ENCODE results near the gene TRAF5.
"Not testable (repeated sequence)": the region's sequence is repeated elsewhere in the genome, so short reads cannot be mapped to it uniquely, and the experiment has no call there.

TRAF5 gene, protein sequence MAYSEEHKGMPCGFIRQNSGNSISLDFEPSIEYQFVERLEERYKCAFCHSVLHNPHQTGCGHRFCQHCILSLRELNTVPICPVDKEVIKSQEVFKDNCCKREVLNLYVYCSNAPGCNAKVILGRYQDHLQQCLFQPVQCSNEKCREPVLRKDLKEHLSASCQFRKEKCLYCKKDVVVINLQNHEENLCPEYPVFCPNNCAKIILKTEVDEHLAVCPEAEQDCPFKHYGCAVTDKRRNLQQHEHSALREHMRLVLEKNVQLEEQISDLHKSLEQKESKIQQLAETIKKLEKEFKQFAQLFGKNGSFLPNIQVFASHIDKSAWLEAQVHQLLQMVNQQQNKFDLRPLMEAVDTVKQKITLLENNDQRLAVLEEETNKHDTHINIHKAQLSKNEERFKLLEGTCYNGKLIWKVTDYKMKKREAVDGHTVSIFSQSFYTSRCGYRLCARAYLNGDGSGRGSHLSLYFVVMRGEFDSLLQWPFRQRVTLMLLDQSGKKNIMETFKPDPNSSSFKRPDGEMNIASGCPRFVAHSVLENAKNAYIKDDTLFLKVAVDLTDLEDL

DNA sequence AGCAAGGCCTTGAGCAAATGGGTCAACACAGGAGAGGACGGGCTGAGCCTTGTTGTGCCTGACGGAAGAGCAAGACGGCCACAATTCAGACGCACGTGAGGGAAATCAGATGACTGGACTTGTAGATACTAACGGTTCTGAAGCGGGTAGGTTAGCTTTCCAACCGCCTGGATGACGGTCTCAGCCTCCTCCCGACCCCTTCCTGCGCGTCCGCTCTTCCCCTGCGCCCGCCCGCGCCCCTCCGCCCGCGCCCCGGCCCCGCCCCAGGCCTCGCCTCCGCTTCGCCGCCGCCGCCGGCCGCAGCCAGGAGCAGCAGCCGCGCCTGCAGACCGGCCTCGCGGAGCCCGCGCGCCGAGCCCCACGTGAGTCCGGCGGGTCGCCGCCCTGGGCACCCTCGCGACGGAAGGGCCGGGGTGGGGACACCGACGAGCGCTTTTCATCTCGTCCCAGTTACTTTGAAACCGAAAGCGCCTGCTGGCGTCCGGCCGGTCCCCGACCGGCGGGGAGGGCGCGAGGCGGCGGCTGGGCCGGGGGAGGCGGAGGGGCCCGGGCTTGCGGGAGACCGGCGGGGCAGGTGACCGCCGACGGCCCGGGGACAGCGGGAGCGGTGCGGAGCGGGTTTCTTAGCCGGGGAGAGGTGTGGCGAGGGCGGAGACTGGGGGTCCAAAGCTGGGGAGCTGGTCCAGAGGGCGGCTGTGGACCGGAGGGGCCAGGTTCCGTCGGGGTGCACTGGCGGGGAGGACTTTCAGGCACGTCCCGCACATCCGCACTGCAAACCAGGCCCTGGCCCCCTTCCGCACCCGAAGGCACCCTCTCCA, at the start of gene TRAF5:
TRAF5 (plus strand) TSS at position 306 of the 818 bp plus-strand sequence. CDS start 26,407 bp downstream, outside the sequence.
- peak within 1 kb of the TSS; percentile 39 for H3K4me3 ChIP-seq (ENCODE audit: low read depth, low read length)

DNA sequence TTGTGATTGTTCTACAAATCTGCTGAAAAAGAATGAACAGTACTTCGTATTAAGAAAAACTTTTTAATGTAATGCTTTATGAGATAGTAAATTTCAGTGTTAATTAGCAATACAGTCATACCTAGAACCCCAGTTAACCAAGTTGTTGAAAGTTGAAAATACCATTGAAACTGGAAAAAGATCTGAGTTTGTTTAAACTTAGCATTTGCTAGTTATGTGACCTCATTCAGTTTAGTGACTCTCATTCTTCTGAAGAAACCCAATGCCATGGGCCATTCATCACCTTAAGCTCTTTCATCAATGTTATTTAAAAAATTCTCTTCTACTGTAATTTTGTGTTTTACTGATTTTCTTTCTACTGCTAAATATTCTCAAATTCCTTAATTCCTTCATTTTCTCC, 47.3 kb upstream of the TRAF5 start:
- no peak overlapping the region for H3K4me3 ChIP-seq (ENCODE audit: low read depth, low read length)

DNA sequence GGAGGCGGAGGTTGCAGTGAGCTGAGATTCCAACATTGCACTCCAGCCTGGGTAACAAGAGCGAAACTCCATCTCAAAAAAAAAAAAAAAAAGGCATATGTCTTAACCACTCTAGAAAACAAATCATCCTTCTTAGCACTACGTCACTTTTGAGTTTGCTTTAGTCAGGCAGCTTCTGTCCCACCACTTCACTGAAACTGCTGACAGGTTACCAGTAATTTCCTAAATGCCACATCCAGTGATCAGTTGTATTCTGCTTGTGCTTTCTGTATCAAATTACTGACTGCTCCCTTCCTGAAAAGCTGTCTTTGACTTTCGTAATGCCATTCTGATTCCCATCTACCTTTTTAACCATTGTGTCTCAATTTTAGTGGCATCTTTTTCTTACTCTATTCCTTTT, 45.7 kb upstream of the TRAF5 start:
- H3K4me3 ChIP-seq (ENCODE audit: low read depth, low read length), result no peak overlapping the region

DNA sequence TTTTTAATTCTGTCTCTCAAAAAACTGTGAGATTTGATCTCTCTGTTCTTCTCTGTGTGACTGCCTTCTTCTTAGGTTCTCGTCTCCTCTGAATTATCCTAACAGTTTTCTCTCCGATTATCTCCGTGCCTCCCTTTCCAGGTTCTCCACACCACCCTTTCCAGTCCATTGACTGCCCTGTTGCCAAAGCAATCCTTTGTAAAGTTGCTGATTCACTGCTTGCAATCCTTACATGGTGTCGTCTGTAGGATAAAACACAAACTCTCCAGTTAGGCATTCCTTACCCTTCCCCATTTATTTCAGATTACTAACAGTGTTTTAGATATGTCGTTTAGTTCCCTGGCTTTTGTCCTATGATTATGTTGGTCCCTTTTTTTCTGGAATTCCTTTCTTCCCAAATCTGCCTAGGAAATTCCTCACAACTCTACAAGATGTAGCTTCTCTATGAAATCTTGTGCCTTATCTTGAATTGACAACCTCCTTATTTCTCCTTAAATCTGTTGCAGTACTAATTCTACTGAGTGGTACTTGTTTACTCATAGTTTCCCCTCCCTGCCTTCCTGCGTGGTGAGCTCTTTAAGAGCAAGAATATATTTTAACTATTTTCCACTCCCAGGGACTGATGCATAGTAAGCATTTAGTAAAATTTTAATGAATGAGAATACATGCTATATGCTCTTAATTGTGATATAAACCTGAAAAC, 45.2 kb upstream of the TRAF5 start:
- H3K4me3 ChIP-seq (ENCODE audit: low read depth, low read length), result no peak overlapping the region

DNA sequence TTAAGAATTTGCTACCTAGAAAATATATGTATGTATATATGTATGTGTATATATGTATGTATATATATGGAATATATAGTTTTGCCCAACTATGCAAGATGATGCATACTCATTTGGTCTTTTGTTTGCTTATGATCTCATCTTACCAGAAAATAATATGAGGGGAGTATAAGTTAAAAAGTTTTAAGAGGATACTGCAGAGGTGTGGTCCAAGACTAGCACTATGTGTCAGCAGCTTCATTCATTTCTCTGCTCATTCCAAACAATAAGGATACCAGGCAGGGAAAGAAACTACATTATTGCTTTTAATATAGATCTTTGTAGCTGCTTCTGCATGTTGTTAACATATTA, 44.6 kb upstream of the TRAF5 start:
- no peak overlapping the region for H3K4me3 ChIP-seq (ENCODE audit: low read depth, low read length)

DNA sequence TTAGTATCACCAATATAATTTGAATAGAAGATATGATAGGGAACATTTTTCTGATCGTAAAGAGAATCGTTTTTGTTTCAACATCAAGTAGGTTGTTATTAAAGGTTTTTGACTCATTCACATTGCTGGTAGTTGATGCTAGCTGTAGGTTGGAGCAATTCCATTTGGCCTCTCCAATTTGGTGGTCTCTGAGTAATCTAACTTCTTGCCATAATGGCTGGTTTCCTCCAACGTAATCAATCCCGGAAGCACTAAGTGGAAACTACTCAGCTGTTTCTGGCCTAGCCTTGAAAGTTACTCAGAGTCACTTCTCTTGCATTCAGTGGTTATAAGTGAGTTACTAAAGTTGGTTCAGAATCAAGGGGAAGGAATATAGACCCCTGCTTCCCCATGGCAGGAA, 41.4 kb upstream of the TRAF5 start:
- H3K4me3 ChIP-seq (ENCODE audit: low read depth, low read length), result no peak overlapping the region

DNA sequence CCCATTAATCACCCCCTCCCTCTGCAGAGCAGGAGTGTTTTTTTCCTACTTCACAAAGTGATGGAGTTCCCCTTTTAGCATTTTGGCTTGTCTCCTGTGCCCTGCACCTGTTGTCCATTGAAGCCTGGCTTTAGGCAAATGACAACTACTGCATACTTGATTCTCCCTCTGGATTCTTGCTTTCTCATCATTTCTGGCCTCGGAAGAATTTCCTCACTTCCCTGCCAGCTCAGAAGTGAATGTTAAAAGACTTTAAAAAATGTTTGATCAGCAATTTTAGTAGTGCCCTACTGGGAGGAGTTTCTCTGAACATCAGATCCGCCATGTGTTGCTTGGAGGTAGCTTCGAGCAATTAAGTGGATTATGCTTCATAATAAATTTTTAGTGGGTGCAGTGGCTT, 39.4 kb upstream of the TRAF5 start:
- H3K4me3 ChIP-seq (ENCODE audit: low read depth, low read length), result no peak overlapping the region

DNA sequence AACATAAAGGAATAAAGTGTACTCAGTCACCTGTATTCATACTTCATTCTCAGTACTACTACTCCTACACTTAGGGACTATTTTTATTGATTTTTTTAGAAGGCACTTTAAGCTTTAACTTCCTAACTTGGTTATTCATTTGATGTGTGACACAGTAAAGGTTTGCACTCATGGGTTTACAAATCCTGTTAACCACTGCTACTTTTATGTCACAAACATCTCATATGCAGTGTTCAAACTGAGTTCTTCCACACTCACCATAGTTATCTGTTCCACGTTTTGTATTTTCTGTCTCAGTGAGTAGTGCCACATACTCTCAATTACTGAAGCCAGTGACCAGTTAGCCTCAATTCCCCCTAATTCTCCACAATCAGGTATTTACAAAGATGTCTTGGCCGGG, 34.2 kb upstream of the TRAF5 start:
- H3K4me3 ChIP-seq (ENCODE audit: low read depth, low read length), result no peak overlapping the region

DNA sequence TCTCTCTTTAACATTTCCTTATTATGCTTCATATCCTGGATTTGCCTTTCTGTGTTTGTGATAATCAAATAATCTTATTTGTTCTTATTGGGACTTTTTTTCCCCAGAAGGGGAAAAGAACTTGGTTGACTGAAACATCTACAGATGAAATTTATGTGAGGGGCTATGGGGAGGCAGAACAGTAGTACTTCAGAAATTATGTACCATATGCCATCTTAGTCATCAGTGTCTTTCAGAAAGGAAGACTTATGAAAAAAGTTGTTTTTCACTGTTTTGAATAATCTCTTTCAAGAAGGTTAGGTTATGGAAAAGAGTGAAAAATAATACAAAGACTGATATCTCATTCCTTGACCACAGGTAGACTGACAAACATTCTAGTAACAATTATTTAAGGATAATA, 30.2 kb upstream of the TRAF5 start:
- H3K4me3 ChIP-seq (ENCODE audit: low read depth, low read length), result no peak overlapping the region

DNA sequence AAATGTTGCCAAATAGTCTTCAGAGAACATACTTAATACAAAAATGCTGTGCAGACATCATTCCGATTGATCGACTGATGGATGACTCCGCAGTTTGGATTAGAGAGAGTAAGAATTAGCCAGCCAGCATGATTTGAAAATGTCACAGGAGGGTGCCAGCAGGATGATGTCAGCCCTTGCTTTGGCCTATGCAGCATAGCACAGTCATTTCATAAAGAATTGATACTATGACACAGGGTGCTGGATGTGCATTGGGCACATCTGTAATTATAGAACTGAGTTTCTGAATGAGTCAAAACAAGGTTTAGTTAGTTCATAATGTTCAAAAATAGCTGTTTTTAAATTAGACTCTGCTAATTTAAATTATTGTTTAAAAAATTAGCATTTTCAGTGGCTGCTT, 21.6 kb upstream of the TRAF5 start:
- no peak overlapping the region for H3K4me3 ChIP-seq (ENCODE audit: low read depth, low read length)

DNA sequence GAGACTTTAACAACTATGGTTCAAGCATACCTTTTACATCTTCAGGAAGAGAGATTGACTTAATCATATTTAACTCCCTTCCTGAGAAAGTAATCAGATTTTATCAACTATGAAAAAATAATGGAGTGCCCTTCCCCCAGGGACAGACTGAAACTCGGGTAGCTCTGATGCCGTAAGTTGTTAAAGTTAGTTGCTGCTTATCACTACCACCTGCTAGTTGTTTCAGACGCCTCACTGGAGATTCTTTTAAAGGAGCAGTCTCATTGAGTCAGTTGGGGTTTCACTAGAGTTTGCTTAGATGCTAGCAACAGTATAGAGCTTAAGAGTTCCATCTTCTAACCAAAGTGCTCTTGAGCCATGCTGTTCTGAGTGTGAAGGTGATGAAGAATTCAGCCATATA, 17.0 kb upstream of the TRAF5 start:
- H3K4me3 ChIP-seq (ENCODE audit: low read depth, low read length), result no peak overlapping the region

DNA sequence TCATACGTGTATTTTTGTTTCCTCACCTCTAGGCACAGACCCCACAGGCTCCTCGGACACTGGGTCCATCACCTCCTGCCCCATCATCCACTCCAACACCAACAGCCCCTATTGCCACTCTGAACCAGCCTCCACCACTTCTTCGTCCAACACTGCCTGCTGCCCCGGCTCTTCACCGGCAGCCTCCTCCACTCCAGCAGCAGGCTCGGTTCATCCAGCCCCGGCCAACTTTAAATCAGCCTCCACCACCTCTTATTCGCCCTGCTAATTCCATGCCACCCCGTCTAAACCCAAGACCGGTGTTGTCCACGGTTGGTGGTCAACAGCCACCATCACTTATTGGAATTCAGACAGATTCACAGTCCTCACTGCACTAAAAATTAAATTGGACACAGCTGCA, 13.2 kb upstream of the TRAF5 start:
- no peak overlapping the region for H3K4me3 ChIP-seq (ENCODE audit: low read depth, low read length)

DNA sequence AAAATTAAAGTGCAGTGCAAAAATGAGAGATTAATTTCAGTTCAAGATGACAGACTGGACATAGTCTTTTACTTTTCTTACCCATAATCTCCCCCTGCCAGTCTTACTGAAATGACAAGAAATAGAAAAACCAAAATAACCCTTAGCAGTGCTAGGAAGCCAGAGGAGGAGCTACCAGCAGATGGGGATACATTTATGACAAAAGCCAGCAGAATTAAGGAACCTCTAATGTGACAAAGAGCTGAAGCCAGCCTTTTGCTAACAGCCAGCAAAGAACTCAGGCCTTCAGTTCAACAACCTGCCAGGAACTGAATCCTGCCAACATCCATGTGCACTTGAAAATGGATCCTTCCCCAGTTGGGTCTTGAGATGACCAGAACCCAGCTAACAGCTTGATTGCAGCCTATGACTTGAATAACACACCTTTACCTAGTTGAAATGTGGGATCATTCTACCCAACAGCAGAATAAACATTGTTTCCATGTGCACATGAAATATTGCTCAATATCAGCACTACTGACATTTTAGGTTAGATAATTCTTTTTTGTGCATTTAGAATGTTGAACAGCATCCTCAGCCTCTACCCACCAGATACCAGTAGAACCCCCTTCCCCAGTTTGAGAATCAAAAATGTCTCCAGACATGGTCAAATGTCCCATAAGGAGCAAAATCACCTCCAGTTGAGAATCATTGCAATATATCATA, 7.9 kb upstream of the TRAF5 start:
- no peak overlapping the region for H3K4me3 ChIP-seq (ENCODE audit: low read depth, low read length)

DNA sequence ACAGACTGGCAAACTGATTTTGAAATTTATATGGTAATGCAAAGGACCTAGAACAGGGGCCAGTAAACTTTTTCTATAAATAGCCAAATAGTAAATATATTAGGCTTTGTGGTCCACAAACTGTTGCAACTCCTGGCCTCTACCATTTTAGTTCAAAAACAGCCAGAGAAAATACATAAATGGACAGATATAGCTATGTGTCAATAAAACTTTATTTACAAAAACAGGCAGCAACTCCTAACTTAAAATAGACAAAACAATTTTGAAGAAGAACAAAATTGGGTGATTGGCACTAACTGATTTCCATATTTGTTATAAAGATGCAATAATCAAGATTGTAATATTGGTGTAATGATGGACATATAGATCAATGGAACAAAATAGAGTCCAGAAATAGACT, 6.7 kb upstream of the TRAF5 start:
- no peak overlapping the region for H3K4me3 ChIP-seq (ENCODE audit: low read depth, low read length)

DNA sequence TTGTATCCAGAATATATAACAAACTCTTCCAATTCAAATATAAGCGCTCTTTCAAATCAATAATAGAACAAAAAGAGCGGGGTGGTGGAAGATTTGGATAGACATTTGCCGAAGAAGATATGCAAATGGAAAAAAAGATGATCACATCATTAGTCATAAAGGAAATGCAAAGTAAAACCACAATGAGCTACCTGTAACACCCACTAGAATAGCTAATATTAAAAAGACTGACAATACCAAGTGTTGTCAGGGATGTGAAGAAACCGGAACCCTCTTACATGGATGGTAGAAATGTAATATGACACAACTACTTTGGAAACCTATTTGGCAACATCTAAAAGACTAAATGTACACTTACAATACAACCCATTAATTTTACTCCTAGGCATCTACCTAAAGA, 5.7 kb upstream of the TRAF5 start:
- H3K4me3 ChIP-seq (ENCODE audit: low read depth, low read length), result no peak overlapping the region

DNA sequence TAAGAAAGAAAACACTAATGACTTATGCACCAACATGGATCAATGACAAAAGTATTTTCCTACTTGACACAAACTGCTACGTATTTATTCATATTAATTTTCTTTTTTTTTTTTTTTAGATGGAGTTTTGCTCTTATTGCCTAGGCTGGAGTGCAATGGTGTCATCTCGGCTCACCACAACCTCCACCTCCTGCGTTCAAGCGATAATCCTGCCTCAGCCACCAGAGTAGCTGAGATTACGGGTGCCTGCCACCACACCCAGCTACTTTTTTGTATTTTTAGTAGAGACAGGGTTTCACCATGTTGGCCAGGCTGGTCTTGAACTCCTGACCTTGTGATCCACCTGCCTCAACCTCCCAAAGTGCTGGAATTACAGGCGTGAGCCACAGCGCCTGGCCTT, 5.0 kb upstream of the TRAF5 start:
- not testable (repeated sequence) for H3K4me3 ChIP-seq (ENCODE audit: low read depth, low read length)

DNA sequence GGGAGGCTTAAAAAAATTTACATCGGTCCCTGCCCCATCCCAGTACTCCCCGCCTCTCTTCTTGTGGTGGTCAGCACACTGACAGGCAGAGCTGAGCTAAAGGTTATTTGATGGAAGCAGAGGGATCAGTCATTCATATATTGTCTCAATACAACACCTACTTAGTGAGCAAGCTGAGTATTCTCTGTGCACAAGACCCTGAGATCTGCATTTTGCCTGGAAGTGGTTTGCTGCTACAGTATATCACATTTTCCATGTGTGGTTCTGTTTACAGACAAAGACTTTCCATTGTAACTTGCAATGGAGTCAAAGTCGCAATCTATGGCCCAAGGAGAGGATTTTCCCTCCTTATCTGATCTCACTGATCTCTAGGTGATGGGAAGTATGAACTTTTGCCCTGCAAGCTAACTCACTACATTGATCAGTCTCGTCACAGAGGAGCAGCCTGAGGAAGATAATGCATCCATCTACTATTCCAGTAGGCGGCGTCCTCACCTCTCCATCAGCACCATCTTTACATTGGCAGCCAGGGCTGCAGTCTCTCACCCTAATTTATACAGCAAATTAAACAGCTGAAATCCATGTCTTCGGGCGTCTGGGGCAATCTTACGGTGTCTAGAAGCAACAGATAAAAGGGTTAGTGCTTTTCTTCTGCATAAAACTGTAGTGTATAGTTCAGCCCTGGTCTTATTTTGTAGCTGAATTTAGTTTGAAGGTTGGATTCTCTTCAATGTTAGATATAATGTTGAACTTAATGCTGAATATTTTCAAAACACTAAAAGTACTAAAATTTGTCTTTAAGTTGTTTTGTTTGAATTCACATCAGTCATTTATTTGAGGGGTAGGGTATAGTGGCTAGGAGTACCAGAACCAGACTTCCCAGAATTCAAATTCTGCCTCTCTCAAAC, 3.2 kb upstream of the TRAF5 start:
- no peak overlapping the region for H3K4me3 ChIP-seq (ENCODE audit: low read depth, low read length)

DNA sequence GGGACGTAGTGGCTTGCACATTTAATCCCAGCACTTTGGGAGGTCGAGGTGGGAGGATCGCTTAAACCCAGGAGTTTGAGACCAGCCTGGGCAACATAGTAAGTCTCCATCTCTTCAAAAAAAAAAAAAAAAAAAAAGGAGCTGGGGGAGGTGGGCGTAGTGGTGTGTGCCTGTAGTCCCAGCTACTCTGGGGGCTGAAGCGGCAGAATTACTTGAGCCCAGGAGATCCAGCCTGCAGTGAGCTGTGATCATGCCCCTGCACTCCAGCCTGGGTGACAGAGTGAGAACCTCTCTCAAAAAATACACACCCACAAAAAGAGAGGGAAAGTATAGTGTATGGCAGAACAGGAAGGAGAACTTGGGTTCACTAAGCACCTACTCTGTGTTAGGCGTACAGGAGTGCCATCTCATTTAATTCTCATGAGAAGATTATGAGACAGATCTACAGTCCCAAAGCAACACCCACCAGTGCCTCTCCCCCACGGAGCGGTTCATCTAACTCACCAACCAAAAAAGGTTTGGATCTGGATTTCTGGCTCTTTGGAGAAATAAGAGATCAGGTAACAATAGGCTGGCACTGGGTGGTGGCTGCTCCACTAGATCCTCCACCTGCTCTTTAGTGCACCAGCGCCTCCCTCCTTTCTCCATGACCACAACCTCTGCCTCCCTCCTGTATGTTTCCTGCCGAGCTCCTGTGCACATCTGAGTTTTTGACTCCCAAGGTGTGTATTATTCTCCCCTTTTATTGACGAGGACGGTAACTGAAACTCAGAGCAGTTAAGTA, 1.4 kb upstream of the TRAF5 start:
- no peak overlapping the region for H3K4me3 ChIP-seq (ENCODE audit: low read depth, low read length)

DNA sequence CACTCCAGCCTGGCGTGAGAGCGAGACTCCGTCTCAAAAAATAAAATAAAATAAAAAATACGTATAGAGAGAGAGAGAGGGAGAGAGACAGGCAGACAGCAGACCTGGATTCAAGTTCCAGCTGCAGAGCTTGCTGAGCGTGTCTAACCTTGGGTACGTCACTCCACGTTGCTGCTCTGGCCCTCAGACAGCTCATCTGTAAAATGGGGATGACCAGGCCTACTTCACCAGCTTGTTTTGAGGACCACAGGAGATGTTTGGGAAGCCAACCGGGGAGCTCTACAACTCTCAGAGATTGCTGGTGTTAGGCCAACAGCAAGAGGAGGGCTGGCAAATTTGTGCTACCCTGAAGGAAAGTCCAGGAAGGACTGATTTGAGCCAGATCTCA, 499 bp upstream of the TRAF5 start:
- peak overlapping the region; percentile 39 for H3K4me3 ChIP-seq (ENCODE audit: low read depth, low read length)

Data from iPS-11a (cell line).